ENCODE data around the gene ZNF444. TPM values are rescaled to one million over a fixed set of nuclear protein-coding genes. Genes with fewer than 3 reads are reported as not detected.
"Not testable (repeated sequence)": the region's sequence is repeated elsewhere in the genome, so short reads cannot be mapped to it uniquely, and the experiment has no call there.

Gene ZNF444
- total RNA-seq, 1 donor from 2014 or later: 28.7 TPM

DNA sequence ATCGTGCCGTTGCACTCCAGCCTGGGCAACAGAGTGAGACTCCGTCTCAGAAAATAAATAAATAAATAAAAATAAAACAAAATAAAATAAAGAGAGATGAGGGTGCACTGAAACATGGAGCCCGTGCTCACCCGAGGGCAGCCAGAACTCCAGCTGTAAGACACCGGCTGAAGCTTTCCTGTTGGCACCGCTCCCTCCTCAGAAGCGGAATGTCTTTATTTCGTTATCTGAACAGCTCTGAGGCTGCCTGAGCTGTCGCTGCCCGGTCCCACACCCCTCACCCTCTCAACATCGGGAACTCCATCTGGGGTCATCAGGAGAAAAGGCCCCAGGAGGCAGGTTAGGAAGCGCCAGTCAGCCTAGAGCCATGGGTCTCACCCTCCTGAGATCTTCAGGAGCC lies 44.4 kb upstream of the ZNF444 start:
- Histone ChIP-seq H3K4me1 (peaks cover under 1% of the 10 kb centered on the region), H3K4me3 (no peak overlapping the region), H3K27ac (no peak overlapping the region), H3K27me3 (no peaks in the 10 kb centered on the region), H3K36me3 (peaks cover 0 to 7% of the 10 kb centered on the region in 2 donors), H3K9me3 (no peaks in the 10 kb centered on the region)
- DNase-seq (ENCODE audit: extremely low spot score in 2 of 2): no peak
- intact Hi-C loops (cut with DNase I): no loop called here
- TF ChIP-seq, protein P1, sequence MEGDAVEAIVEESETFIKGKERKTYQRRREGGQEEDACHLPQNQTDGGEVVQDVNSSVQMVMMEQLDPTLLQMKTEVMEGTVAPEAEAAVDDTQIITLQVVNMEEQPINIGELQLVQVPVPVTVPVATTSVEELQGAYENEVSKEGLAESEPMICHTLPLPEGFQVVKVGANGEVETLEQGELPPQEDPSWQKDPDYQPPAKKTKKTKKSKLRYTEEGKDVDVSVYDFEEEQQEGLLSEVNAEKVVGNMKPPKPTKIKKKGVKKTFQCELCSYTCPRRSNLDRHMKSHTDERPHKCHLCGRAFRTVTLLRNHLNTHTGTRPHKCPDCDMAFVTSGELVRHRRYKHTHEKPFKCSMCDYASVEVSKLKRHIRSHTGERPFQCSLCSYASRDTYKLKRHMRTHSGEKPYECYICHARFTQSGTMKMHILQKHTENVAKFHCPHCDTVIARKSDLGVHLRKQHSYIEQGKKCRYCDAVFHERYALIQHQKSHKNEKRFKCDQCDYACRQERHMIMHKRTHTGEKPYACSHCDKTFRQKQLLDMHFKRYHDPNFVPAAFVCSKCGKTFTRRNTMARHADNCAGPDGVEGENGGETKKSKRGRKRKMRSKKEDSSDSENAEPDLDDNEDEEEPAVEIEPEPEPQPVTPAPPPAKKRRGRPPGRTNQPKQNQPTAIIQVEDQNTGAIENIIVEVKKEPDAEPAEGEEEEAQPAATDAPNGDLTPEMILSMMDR (IDR thresholded peaks at IDR 0.05): no peak
- TF ChIP-seq POLR2A (IDR thresholded peaks at IDR 0.05) (no peak), POLR2AphosphoS5 (IDR thresholded peaks at IDR 0.05; ENCODE audit: insufficient read depth in 1 of 2, low read depth in 1 of 2) (no peak)

DNA sequence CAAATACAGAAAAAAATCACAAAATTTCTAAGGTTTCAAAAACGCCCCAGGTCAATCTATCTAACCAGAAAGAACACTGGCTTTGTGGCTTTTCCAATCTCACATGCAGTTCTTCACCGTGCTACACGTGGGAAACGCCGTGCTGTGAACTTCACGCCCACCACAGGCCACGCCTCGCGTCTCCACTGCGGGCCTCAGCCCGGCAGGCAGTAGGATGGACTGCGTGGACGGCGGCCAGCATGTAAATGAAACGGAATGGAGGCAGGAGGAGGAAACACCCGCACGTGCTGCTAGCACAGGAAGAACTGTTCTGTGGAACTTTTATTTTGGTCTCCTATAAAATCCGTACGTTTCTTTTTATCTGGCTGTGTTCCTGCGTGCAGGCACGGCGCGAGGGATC lies 43.8 kb upstream of the ZNF444 start:
- Histone ChIP-seq H3K27me3 (no peaks in the 10 kb centered on the region), H3K4me1 (no peaks in the 10 kb centered on the region), H3K36me3 (peaks cover 0 to 7% of the 10 kb centered on the region in 2 donors), H3K9me3 (no peaks in the 10 kb centered on the region), H3K4me3 (no peak overlapping the region), H3K27ac (no peak overlapping the region)
- DNase-seq (ENCODE audit: extremely low spot score in 2 of 2): no peak
- no peak for TF ChIP-seq POLR2A (IDR thresholded peaks at IDR 0.05)
- TF ChIP-seq, protein P1 (IDR thresholded peaks at IDR 0.05): no peak
- no peak for TF ChIP-seq POLR2AphosphoS5 (IDR thresholded peaks at IDR 0.05; ENCODE audit: insufficient read depth in 1 of 2, low read depth in 1 of 2)
- intact Hi-C loops (cut with DNase I): no loop called here

DNA sequence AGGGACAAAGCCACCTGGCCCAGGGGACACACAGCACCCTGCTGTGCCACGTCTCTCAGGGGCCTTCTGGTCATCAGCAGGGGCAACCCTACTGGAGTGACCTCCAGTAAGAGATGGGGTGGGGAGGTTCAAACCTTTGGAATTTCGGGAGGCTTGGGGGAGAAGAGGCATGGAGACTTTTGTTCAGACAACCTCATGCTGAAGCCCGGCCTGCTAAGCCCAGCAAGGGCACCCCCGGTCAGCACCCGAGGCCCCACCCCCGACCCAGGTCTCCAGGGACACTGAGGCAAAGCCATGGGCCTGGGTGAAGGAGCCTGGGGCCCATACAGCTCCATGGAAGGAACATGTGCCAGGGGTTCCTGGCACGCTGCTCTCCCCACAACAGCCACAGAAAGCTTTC lies 43.3 kb upstream of the ZNF444 start:
- Histone ChIP-seq H3K9me3 (no peaks in the 10 kb centered on the region), H3K4me1 (no peaks in the 10 kb centered on the region), H3K36me3 (peaks cover 0 to 7% of the 10 kb centered on the region in 2 donors), H3K27me3 (no peaks in the 10 kb centered on the region), H3K4me3 (no peak overlapping the region), H3K27ac (no peak overlapping the region)
- no peak for DNase-seq (ENCODE audit: extremely low spot score in 2 of 2)
- TF ChIP-seq POLR2AphosphoS5 (IDR thresholded peaks at IDR 0.05; ENCODE audit: insufficient read depth in 1 of 2, low read depth in 1 of 2) (no peak), POLR2A (IDR thresholded peaks at IDR 0.05) (no peak)
- TF ChIP-seq, protein P1 (IDR thresholded peaks at IDR 0.05): no peak
- intact Hi-C loops (cut with DNase I): no loop called here

DNA sequence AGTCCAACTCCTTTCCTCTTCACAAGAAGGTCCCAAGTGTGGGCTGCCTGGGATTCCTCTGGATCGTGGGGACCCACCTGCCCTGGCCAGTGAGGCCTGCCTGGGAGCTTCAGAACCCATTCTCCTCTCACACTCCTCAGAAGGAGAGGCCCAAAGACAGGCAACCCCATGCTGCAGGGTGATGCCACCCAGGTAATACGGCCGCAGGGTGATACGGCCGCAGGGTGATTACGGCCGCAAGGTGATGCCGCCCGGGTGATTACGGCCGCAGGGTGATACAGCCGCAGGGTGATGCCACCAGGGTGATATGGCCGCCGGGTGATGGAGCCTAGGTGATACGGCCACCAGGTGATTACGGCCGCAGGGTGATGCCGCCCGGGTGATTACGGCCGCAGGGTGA lies 42.9 kb upstream of the ZNF444 start:
- H3K36me3 ChIP-seq; H3K27me3 ChIP-seq; H3K9me3 ChIP-seq; DNase-seq (ENCODE audit: extremely low spot score in 2 of 2); H3K4me3 ChIP-seq; H3K27ac ChIP-seq; H3K4me1 ChIP-seq; intact Hi-C loops (cut with DNase I): not testable (repeated sequence)

DNA sequence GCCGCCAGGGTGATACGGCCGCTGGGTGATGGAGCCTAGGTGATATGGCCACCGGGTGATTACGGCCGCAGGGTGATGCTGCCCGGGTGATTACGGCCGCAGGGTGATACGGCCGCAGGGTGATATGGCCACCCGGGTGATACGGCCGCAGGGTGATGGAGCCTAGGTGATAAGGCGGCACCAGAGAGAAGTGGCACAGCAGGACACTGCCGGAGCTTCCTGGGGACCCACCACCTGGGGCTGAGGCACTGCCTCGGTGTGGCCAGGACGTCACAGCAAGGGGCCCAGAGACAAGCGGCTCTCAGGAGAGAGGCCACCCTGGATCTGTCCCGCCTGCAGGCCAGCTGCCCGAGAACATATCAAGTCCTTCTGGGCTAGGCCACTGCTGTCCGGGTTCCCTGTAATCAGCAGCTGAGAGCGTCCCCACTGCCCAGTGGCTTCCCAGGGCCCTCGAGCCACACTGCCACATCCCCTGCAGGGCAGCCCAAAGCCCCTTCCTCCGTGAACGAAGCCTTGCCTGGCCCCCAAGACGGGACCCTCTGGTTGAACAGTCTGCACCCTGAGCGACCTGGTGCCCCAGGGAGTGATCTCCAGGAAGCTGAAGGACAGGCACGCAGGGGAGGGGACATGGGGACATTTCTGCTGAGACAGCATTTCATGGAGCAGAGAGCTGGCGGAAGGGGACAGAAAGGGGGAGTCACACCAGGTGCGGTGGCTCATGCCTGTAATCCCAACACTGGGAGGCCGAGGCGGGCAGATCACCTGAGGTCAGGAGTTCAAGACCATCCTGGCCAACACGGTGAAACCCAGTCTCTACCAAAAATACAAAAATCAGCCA lies 42.1 kb upstream of the ZNF444 start:
- Histone ChIP-seq H3K27ac (no peak overlapping the region), H3K4me3 (no peak overlapping the region), H3K4me1 (no peaks in the 10 kb centered on the region), H3K27me3 (no peaks in the 10 kb centered on the region), H3K9me3 (no peaks in the 10 kb centered on the region), H3K36me3 (peaks cover 0 to 7% of the 10 kb centered on the region in 2 donors)
- TF ChIP-seq POLR2A (IDR thresholded peaks at IDR 0.05) (no peak), POLR2AphosphoS5 (IDR thresholded peaks at IDR 0.05; ENCODE audit: insufficient read depth in 1 of 2, low read depth in 1 of 2) (no peak)
- TF ChIP-seq, protein P1 (IDR thresholded peaks at IDR 0.05): no peak
- DNase-seq (ENCODE audit: extremely low spot score in 2 of 2): no peak
- intact Hi-C loops (cut with DNase I): no loop called here
